Stimulated activated CD8-positive, alpha-beta memory T cell treated with anti-CD3 and anti-CD28 coated beads, Interleukin-4, amount 100 ng/mL, for 48 hours (primary cell): ENCODE data around the gene LRRC51.

Experiments
- DNase-seq: peaks from one replicate; pipeline ENCODE4 v3.0.0-alpha.2; 2020

LRRC51 gene, protein sequence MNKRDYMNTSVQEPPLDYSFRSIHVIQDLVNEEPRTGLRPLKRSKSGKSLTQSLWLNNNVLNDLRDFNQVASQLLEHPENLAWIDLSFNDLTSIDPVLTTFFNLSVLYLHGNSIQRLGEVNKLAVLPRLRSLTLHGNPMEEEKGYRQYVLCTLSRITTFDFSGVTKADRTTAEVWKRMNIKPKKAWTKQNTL

DNA sequence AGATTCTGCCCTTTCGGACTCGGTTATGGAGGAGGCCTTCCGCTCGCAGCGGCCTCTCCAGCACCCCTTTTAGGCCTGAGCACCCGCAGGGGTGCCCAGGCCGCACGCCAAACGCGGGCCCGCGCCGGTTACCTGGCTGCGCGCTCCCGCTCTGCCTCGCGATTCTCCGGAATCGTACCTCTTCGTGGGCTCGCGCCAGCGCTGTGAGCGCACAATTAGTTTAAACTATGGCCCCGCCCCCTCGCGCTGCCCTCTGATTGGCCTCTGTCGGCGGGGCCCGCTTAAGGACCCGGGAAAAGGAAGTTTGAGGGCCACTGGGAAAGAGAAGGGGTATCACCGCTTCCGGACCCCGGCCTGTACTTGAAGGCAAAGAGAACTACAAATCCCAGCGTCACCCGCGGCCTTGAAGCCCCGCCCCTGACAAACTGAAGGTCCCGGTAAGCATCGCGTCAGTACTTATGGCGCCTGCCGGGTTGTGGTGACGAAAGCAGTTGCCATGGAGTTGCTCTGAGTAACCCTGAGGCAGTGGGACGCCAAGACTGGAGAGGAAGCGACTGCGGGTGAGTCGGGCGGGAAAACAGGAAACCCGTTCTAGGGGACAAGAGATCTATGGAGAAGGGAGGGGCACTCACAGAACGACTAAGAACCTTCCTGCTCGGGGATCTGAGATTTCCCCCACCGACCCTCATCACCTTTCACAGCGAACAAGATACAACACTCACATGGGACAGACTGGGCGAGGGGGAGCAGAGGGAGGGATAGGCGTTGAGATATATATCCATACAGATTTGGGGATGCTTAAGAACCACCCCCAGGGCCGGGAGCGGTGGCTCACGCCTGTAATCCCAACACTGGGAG is at the start of gene LRRC51, which contains the start of gene NUMA1:
Gene LRRC51 (plus strand): TSS at position 525 of the 858 bp plus-strand sequence. CDS start 8,234 bp downstream, outside the sequence.
Gene NUMA1 (minus strand): TSS at position 217 of the 858 bp plus-strand sequence. CDS start 44,599 bp downstream, outside the sequence.
- peak; percentile 99 for DNase-seq

DNA sequence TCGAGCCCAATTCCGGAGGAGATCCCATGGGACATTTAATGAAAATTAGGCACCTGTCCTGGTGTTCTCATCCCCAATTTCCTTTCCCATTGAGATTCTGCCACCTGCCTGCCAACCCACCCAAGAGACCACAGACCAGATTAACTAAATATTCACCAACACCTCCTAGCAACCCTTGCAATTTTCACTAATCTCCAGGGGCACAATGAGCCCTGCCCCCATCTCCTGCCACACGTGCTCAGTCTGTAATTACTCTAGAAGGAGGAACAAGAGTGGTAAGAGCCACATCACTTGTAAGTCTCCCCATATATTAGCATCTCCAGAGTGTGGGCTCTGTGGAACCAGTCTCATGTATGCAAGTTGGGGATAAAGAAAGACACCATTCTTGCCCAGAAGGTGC is 44.0 kb upstream of the LRRC51 start:
- DNase-seq, result no peak

DNA sequence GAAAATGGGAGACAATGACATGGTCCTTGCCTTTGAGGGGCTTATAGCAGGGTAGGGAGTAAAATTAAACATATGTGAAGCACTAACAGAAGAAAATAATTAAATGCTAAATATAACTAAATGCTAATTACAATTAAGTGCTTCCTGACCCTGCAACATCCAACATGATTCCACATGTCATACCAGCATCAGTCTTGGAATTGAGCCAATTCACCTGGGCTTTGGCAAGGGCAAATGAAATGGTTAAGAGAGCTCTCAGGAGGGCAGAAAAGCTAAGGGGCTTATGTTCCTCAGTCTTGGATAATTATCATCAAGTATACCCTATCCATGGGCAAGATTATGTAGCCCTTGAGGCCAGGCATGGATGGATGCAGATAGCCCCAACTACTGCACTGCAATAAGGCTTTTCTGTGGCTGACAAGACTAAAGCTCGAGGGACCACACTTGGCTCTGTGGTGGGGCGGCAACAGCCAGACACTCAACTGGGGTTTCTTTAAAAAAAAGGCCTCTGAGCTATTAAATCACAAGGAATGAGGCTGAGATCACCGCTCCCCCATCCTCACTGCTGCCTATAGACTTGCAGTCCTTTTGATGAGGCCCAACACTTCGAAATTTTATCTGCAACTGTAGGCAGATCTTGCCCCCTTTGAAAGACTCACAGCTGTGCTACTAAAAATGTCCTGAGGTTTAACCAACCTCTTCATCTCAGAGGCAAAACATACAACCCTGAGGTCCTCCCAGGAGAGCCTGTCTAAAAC is 42.9 kb upstream of the LRRC51 start:
- no peak for DNase-seq

DNA sequence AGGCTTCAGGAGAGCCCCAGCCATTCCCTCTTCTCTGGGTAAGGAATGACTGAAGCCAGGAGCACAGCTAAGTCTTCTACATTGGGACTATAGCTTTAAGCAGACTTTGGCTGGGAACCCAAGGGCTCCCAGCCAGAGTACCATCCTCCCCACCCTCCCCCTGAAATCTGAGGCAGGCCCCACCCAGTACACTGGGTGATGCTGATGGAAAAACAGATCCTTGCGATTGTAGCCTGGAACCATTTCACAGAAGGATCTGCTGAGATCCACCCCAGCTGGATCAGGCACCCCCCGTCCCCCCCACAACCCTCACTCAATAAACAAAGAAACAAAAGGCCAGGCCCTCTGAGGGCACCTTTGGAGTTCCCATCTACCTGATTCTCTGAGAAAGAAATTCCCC is 42.2 kb upstream of the LRRC51 start:
- DNase-seq, result no peak

DNA sequence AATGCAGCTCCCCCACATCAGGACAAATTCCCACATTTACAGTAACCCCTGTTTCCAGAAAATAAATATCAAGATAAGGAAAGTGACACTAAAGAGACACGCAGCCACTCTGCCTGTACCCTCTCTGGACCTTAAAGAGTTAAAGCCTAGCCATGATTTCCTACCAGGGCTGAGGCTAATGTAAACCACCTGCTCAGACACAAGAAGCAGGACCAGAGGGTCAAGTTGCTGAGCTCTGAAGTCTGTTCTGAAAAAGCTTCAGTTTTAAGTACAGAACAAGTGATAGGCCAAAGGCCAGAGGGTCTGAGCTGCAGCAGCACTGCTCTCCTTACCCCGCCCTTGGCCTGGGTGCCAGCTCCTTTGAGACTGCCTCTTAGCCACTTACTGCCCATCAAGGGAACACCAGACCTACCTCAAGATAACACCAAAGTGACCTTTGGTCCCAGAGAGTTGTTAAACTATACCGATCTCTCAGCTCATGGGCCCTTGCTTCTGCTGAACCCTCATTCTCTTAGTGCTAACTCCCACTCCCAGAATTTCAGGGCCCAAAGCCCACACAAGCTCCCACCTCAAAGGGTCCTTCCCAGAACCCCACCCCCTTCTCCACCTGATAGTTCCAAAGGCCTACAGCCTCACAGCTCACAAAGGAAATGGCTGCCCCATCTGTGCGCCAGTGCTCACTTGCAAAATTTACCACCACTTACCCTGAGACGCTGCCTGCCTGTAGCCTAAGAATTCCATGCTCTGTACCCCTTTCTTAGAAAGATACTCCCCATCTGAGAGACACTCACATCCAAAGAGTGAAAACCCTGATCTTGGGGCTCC is 41.4 kb upstream of the LRRC51 start:
- DNase-seq, result no peak

DNA sequence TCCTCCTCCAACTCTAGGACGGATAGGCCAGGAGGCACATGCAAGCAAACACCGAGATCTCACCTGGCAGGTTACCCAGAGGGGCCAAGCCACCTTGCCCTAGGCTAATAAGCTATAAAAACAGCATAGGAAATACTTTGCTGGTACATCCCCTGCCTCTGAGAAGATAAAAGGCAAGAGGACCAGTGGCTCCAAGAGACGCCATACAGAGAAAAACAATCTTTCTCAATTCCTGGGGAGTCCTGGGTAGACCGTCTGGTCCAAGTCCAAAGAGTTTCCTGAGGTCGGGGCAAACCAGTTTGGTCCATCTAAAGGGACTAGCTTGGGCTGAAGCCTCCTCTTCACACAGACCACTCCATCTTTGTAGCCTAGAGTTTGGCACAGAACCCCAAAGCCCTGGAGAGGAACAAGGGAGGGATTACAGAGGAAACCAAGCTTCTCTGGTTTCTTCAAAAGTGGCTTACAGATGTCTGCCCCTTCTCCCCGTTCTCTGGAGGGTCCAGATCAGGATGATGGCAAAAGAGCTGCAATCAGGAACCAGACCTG is 40.7 kb upstream of the LRRC51 start:
- DNase-seq, result no peak

DNA sequence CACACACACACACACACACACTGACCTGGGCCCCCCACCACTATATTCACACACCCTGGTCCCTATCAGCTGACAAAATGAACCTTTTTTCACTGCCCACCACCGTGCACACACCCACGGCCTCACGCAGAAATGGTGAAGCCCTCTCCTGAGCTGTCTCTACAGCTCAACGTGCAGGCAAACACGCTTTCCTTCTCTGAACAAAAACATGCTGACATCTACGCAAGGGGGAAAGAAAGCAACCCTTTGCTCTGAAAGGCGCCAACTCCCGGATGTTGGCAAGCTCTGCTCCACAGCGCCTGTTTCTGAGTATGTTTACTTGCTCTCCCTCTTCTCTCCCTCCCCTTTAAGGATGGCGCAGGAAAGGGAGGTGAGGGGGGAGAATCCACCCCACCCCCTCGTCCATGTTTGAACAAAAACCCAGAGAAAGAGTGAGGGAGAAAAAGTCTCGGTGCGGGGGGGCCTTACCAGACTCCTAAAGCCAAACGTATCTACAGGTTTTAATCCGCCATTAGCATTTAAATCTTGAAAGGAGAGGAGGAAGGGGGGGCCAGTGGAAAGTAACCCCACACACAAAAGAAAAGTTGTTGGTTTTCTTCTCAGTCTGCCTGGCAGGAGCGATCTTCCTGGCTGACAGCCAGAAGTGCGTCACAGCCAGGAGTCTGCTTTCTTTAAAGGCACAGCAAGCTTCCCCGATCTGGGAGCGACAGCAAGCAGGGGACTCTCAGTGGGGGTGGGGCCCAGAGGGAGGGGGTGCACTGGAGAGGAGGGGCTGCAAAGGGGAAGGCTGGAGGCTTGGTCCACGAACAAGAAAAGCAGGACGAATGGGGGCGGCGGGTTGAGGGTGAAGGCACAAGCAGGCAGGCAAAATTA is 39.9 kb upstream of the LRRC51 start:
- peak; percentile 81 for DNase-seq

DNA sequence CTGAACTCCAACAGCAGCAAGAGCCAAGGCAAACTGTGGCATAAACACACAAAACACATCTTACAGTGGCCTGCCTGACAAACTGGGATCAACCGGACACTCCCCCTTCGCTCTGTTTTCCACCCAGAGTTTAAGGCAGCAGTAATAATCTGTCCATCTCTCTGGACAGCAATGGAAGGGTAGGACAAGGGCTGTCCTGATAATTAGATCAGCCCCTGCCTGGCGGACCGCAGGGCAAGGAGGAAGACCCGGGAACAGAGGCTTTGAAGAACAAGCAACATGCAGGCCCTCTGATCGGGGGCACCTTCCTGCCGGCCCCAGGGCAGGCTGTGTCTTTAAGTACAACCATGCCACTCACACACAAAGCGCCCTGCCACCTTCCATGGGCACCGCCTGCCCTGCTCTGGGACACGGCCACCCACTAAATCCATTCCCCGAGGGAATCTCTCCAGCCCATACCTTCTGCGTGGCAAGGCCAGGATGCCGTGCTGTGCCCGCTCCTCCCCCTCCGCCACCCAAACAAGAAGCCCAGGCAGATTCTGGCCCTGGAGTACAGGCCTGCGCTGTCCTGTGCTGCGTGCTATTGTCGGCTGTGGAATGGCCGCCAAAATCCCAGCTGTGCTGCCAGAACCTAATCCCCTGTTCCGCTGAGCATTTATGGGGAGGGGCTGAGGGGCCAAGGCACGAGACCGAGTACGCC is 39.1 kb upstream of the LRRC51 start:
- peak; percentile 47 for DNase-seq

DNA sequence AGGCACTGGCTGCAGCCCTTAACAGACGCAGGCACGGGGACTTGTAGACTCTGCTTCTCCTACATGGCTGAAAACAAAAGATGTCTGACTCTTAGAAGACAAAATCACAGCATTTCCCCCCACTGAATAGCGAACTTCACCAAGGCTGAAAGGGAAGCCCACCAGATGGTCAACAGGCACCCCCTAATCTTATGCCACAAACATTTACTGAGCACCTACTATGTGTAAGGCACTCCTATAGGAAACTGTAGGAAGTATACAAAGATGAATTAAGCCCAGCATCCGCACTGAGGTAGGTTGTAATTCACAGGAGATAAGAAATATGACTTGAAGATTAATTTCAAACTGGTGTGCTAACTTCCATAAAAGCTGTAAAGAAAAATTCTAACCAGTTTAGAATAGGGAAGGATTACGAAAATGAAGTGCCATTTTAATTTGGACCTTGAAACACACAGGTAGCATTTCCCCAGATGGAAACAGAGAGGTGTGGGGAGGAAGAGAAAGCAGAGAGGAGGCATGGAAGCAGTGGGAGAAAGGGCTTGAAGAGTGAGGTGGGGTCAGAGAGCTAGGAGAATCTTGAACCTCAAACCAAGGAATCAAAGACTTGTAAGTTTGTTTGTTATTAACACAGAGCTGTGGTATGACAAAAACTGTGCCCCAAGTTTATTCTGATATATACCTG is 38.4 kb upstream of the LRRC51 start:
- no peak for DNase-seq

DNA sequence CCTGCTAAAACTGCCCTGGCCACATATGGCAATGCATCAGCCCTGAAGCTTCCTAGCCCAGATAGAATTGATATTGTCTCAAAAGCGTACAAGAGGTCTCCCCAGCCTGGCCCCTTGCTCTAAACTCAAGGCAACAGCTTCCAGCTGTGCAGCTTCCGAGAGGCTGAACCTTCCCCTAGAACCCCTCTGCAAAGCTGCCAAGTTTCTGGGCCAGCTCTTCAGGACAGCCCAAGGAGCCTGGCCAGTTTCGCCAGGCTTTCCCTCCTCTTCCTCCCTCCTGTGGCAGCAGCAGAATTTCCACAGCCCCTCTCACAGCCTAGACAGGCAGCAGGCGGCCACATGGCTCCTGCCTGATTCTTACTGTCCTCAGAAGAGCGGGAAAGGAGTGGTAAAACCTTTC is 34.8 kb upstream of the LRRC51 start:
- DNase-seq, result no peak

DNA sequence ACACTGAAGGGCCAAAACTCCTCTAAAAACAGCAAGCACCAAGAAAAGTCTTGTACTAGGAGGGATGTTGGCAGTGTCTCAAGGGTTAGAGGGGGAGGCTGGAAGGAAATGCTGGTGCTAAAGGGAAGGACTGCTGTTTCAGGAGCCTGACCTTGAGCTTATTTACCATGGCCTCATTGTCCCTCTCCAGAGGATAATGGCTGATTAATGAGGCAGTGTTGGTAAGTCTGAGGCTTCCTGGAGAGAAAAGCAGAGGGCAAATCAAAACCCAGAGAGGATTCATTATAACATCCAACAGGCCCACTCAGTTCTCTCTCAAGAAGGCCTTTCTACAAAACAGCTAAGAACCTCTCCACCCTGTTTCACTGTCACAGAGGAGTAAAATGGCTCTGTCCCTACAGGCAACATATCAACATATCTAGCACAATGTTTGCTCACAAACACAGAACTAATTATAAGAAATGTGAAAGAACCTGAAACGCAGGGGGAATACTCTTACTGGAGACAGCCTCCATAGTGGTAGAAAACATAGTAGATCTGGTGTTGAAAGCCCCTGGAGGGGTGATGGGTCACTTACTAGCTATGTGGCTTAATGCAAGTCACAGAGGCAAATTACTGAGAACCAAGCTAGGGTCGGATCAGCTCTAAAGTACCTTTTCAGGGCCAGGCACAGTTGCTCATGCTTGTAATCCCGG is 31.7 kb upstream of the LRRC51 start:
- no peak for DNase-seq

DNA sequence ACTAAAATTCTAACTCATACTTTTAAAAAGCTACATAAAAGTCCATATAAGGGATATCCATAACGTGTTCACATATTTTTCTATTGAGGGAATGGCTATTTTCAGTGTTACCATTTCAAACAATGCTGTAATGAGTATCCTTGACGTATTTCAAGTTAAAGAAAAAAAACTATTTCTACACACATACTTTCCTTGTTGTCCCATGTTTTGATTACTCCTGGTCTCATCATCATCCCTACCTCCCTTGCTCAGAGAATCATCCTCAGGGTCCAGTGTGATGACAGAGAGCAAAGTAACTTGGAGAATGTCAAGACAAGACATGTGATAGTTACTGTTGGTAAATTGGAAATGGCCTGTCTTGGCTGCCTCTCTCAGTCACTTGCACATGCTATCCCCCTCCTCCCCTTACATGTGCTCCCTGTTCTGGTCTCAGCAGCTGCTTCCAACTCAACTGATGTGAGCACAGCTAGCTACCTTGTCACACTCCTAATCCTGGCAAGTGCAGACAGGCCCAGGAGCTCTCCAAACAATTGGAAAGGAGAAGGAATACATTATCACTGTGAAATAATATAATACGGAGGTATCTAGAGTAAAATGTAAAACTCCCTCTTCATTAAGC is 22.1 kb upstream of the LRRC51 start:
- no peak for DNase-seq

DNA sequence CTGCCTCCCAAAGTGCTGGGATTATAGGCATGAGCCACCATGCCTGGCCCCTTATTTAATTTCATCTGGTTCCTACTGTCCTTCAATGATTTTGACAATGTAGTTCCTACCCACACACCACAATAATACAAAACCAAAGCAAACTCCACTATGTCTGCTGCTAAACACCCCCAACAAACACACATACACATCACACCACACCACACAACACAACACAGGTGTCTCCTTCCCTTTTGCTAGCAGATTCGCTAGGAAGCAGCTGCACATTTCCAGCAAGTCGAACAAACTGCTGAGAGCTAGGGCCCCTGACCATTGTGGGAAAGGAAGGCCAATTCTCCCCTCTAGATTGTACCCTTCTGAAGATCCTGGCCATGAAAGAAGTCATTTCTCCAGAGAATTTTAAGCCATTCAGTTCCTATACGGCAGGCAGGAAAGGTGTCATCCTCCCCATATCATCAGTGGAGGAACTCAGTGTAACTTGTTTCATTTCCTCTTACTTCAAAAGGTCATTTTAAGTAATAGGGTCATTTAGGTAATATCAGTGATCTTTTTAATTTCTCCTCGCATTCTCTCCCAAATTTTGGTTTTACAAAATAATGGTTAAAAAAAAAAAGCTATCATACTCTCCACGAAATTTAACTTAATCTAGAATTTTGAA is 18.8 kb upstream of the LRRC51 start:
- DNase-seq, result no peak

DNA sequence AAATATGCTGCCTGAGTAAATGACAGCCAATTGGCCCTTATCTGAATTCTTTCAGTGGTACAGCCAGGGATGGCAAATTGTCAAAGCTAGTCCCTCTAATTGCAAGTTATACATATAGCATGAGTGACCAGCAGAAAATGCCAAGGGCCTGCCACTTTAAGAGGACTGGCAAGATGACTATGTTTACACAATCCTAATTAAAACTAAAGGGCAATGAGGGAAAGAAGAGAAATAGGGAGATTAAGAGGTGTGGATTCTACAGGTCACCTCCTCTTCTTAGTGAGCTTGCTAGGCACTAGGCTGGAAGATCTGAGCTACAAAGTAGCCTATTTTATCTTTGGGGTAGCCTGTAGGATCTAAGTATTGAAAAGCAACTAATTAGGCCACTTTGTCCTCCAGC is 13.8 kb upstream of the LRRC51 start:
- no peak for DNase-seq

DNA sequence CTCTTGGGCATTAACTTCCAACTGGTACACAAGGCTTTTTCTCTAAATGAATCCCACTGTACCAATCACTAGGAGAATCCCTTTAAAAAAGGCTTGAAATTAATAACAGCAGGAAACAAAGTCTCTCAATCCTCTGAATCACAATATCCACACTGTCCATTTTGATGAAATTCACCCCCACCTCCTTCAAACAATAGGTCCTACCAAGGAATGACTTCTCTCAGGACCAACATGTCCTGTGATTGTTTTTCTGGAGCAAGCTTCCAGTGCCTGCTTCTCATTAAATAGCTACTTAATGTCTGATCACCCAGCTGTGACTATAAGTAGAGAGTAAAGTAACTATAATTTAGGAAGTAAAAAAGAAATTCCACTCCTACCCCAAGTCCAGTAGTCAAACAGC is 13.4 kb upstream of the LRRC51 start:
- no peak for DNase-seq

DNA sequence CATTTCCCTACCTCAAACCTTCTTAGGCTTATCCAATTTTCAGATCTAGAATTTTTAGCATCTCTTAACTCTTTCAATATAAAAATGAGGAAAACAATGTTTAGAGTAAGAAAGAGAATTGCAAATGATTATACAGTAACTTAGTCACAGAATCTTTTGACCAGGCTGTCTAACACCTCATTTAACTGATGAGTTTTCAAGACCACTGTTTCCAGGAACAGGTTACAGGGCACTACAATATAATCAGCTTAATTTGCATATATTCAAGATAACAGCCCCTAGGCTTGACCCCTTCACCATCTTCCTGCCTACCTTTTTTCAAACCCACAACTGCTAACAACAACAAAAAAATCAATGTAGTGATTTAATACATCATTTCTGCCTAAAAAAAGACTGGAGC is 13.0 kb upstream of the LRRC51 start:
- no peak for DNase-seq

DNA sequence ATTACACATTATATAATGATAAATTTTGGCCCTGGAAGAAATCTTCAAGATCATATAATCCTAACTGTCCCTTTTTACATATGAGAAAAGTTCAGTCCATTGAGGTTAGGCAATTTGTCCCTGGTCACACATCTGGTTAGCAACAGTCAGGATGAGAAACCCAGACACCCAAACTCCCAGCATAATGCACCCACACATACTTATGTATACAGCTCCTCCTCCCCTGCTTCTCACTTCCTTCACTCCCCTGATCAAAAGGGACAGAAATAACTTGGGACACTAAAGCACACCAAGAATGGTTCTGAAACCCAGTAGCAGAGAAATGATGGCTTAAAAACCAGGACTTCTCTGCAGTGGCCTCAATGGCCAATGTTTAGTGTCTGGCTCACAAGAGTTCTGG is 11.4 kb upstream of the LRRC51 start:
- DNase-seq, result no peak

DNA sequence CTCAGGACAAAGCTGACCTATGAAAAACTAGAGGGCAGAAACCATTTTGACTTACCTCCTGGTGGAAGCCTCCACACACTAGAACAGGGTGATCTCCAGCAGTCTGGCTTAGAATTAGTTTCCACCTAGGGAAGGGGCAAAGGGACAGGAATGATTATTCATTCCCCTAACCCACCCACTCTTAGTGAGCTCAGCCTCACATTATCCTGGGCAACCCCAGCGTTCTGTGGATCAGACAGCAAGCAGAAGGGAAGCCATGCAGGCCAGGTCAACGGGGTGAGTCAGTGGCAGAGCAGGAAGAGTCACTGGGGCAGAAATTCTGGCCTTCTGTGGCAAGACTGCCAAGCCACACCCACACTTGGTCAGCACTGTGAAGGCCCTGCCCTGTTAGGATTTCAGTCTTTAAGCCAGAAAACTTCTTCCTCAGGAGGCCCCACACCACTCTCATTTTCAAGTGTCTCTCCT is 10.8 kb upstream of the LRRC51 start:
- peak; percentile 33 for DNase-seq
